WTC11 (cell line): ENCODE measurements around the gene SHANK3. TPM values are rescaled to one million over a fixed set of nuclear protein-coding genes. Genes with fewer than 3 reads are reported as not detected.

ENCODE experiments used
- ATAC-seq: fragments of 200-7000 bp; cut with Tn5 transposase; 2 replicates; pipeline ENCODE4 v1.10.0; 2021; ENCODE audit warnings: mild to moderate bottlenecking, moderate library complexity
- CTCF ChIA-PET: fragments of 300-600 bp; sonication (Branson Sonifier 250); formaldehyde crosslinking; loops from one replicate; lab custom pipeline; 2021; ENCODE audit warnings: antibody characterized with exemption; lab: Charles Lee
- POLR2A ChIA-PET: fragments of 350-600 bp; sonication (Branson Sonifier 250); formaldehyde crosslinking; loops from one replicate; lab custom pipeline; 2021; ENCODE audit warnings: antibody characterized with exemption; lab: Charles Lee
- DNase-seq: peaks from one replicate; pipeline ENCODE4 v3.0.0; 2021; ENCODE audit warnings: low spot score
- H3K27ac Mint-ChIP-seq: 2 replicates; pipeline ENCODE4 v1.8.0; 2021; ENCODE audit warnings: mixed read lengths
- H3K27me3 Mint-ChIP-seq: 2 replicates; pipeline ENCODE4 v1.8.0; 2021; ENCODE audit warnings: low read depth, mild to moderate bottlenecking, moderate library complexity, mixed read lengths
- H3K36me3 Mint-ChIP-seq: 2 replicates; pipeline ENCODE4 v1.8.0; 2021; ENCODE audit warnings: mixed read lengths
- H3K4me1 Mint-ChIP-seq: 2 replicates; pipeline ENCODE4 v1.8.0; 2022; ENCODE audit warnings: mixed read lengths
- H3K4me3 Mint-ChIP-seq: 2 replicates; pipeline ENCODE4 v1.8.0; 2021; ENCODE audit warnings: mild to moderate bottlenecking, moderate library complexity, mixed read lengths
- H3K9me3 Mint-ChIP-seq: 2 replicates; pipeline ENCODE4 v1.8.0; 2021; ENCODE audit warnings: mixed read lengths
- EMX1 ChIP-seq: fragments of 250-450 bp; sonication (Bioruptor Pico); IDR thresholded peaks from 2 replicates; pipeline ENCODE4 v1.8.0; 2021; ENCODE audit warnings: mild to moderate bottlenecking
- MXD4 ChIP-seq: fragments of 250-450 bp; sonication (Bioruptor Pico); IDR thresholded peaks from 2 replicates; pipeline ENCODE4 v1.8.0; 2021; ENCODE audit warnings: mild to moderate bottlenecking, moderate library complexity, borderline replicate concordance
- NR2C2 ChIP-seq: sonication (generic); formaldehyde crosslinking; IDR thresholded peaks from 2 replicates; pipeline ENCODE4 v1.8.0; 2022; ENCODE audit warnings: mild to moderate bottlenecking, missing genetic modification reagents
- OVOL2 ChIP-seq: fragments of 250-450 bp; sonication (Bioruptor Pico); IDR thresholded peaks from 2 replicates; pipeline ENCODE4 v1.9.0; 2021; ENCODE audit warnings: mild to moderate bottlenecking, borderline replicate concordance
- RELA ChIP-seq: sonication (generic); formaldehyde crosslinking; IDR thresholded peaks from 2 replicates; pipeline ENCODE4 v1.8.1; 2022; ENCODE audit warnings: missing genetic modification reagents, mild to moderate bottlenecking, borderline replicate concordance
- RORB ChIP-seq: fragments of 250-450 bp; sonication (Bioruptor Pico); IDR thresholded peaks from 2 replicates; pipeline ENCODE4 v1.9.0; 2021; ENCODE audit warnings: mild to moderate bottlenecking
- SMAD3 ChIP-seq: sonication (generic); formaldehyde crosslinking; IDR thresholded peaks from 2 replicates; pipeline ENCODE4 v1.8.0; 2022; ENCODE audit warnings: missing genetic modification reagents, mild to moderate bottlenecking, borderline replicate concordance
- TEAD1 ChIP-seq: sonication (generic); formaldehyde crosslinking; IDR thresholded peaks from 2 replicates; pipeline ENCODE4 v1.8.0; 2022; ENCODE audit warnings: mild to moderate bottlenecking, missing genetic modification reagents
- ZBTB21 ChIP-seq: sonication (generic); formaldehyde crosslinking; IDR thresholded peaks from 2 replicates; pipeline ENCODE4 v1.8.1; 2023; ENCODE audit warnings: mild to moderate bottlenecking, missing genetic modification reagents, borderline replicate concordance
- ZNF121 ChIP-seq: sonication (generic); formaldehyde crosslinking; IDR thresholded peaks from 2 replicates; pipeline ENCODE4 v1.8.0; 2023; ENCODE audit warnings: missing genetic modification reagents
- ZNF232 ChIP-seq: sonication (generic); formaldehyde crosslinking; IDR thresholded peaks from 2 replicates; pipeline ENCODE4 v1.8.0; 2022; ENCODE audit warnings: mild to moderate bottlenecking, missing genetic modification reagents
- ZNF263 ChIP-seq: sonication (generic); formaldehyde crosslinking; IDR thresholded peaks from 2 replicates; pipeline ENCODE4 v1.8.1; 2022; ENCODE audit warnings: low read depth, mild to moderate bottlenecking, moderate library complexity, missing genetic modification reagents
- ZNF317 ChIP-seq: sonication (generic); formaldehyde crosslinking; IDR thresholded peaks from 2 replicates; pipeline ENCODE4 v1.8.1; 2023; ENCODE audit warnings: low read depth, mild to moderate bottlenecking, moderate library complexity, missing genetic modification reagents, borderline replicate concordance
- ZNF416 ChIP-seq: fragments of 250-450 bp; sonication (Bioruptor Pico); IDR thresholded peaks from 2 replicates; pipeline ENCODE4 v1.9.0; 2021; ENCODE audit warnings: mild to moderate bottlenecking, inconsistent platforms
- total RNA-seq: library from RNA; stranded (reverse); gene quantifications from 3 replicates; pipeline ENCODE4 v1.2.3, GENCODE V29; 2021
- TF ChIP-seq, protein P1 (sequence below): sonication (generic); formaldehyde crosslinking; IDR thresholded peaks from 2 replicates; pipeline ENCODE4 v1.8.0; 2022; ENCODE audit warnings: mild to moderate bottlenecking, missing genetic modification reagents
- TF ChIP-seq, protein P2 (sequence below): sonication (generic); formaldehyde crosslinking; IDR thresholded peaks from 2 replicates; pipeline ENCODE4 v1.8.0; 2023; ENCODE audit warnings: mild to moderate bottlenecking, missing genetic modification reagents
- TF ChIP-seq, protein P3 (sequence below): sonication (generic); formaldehyde crosslinking; IDR thresholded peaks from 2 replicates; pipeline ENCODE4 v1.8.0; 2023; ENCODE audit warnings: missing genetic modification reagents
- TF ChIP-seq, protein P4 (sequence below): sonication (generic); formaldehyde crosslinking; IDR thresholded peaks from 2 replicates; pipeline ENCODE4 v1.8.1; 2023; ENCODE audit warnings: mild to moderate bottlenecking, missing genetic modification reagents, moderate library complexity
- TF ChIP-seq, protein P5 (sequence below): fragments of 250-450 bp; sonication (Bioruptor Pico); conservative IDR thresholded peaks from 2 replicates; pipeline ENCODE4 v1.9.0; 2021; ENCODE audit warnings: mild to moderate bottlenecking
- TF ChIP-seq, protein P6 (sequence below): fragments of 250-450 bp; sonication (Bioruptor Pico); IDR thresholded peaks from 2 replicates; pipeline ENCODE4 v1.9.0; 2021; ENCODE audit warnings: mild to moderate bottlenecking, borderline replicate concordance
- TF ChIP-seq, protein P7 (sequence below): sonication (generic); formaldehyde crosslinking; IDR thresholded peaks from 2 replicates; pipeline ENCODE4 v1.8.1; 2022; ENCODE audit warnings: mild to moderate bottlenecking, moderate library complexity, missing genetic modification reagents
- TF ChIP-seq, protein P8 (sequence below): fragments of 250-450 bp; sonication (Bioruptor Pico); IDR thresholded peaks from 2 replicates; pipeline ENCODE4 v1.8.0; 2021; ENCODE audit warnings: mild to moderate bottlenecking

The SHANK3 gene
- total RNA-seq, 1 experiment from 2014 or later = 9.6 TPM

DNA sequence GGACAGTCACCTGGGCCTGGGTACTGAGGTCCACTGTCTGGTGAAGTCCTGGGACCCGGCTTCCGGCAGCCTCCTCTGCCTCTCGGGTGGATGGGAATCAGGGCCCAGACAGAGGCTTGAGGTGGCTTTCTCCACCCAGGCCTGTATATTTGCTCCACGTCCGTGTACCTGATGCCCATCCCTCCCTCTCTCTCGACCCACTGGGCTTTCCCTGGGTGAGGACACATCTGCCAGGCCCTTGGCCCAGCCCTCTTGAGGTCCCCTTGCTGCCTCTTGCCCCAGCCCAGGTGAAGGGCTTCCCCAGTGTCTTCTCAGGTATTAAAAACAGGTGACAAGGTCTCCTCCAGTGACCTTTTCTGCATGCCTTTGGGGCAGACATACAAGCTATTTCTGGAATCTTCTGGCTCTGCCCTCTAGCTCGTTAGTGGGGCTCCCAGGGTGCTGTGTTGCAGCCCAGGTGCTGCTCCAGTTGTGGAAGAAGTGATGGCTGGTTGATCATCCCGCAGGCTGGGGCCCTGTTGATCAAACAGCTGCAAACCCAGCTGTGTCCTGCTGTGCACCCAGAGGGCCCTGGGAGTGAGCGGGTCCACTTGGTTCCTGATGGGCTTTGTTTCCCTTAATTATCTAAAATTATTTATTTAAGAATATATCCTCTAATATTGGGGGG is 39.9 kb downstream of the SHANK3 start:
- H3K4me1 Mint-ChIP-seq = no peaks in the 10 kb centered on the region
- no peaks in the 10 kb centered on the region for H3K36me3 Mint-ChIP-seq
- H3K4me3 Mint-ChIP-seq = no peak overlapping the region
- ChIA-PET CTCF (interaction anchor here (0.5 kb wide), 1 partner anchor 43 kb away, joined by 4 read pairs; no protein-coding TSS in a partner anchor), POLR2A (no interaction called here)
- no peaks in the 10 kb centered on the region for H3K9me3 Mint-ChIP-seq
- DNase-seq = no peak
- TF ChIP-seq OVOL2 (CRISPR knock-in tag) = no peak
- no peak for TF ChIP-seq ZNF232
- TF ChIP-seq NR2C2 (CRISPR knock-in tag) = no peak
- TF ChIP-seq, protein P1, sequence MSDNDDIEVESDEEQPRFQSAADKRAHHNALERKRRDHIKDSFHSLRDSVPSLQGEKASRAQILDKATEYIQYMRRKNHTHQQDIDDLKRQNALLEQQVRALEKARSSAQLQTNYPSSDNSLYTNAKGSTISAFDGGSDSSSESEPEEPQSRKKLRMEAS (CRISPR knock-in tag) = no peak
- TF ChIP-seq SMAD3 = no peak
- no peak for TF ChIP-seq RORB (CRISPR knock-in tag)
- TF ChIP-seq MXD4 (CRISPR knock-in tag) = no peak
- TF ChIP-seq TEAD1 (CRISPR knock-in tag) = no peak
- TF ChIP-seq, protein P2, sequence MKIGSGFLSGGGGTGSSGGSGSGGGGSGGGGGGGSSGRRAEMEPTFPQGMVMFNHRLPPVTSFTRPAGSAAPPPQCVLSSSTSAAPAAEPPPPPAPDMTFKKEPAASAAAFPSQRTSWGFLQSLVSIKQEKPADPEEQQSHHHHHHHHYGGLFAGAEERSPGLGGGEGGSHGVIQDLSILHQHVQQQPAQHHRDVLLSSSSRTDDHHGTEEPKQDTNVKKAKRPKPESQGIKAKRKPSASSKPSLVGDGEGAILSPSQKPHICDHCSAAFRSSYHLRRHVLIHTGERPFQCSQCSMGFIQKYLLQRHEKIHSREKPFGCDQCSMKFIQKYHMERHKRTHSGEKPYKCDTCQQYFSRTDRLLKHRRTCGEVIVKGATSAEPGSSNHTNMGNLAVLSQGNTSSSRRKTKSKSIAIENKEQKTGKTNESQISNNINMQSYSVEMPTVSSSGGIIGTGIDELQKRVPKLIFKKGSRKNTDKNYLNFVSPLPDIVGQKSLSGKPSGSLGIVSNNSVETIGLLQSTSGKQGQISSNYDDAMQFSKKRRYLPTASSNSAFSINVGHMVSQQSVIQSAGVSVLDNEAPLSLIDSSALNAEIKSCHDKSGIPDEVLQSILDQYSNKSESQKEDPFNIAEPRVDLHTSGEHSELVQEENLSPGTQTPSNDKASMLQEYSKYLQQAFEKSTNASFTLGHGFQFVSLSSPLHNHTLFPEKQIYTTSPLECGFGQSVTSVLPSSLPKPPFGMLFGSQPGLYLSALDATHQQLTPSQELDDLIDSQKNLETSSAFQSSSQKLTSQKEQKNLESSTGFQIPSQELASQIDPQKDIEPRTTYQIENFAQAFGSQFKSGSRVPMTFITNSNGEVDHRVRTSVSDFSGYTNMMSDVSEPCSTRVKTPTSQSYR (CRISPR knock-in tag) = no peak
- TF ChIP-seq RELA = no peak
- TF ChIP-seq, protein P3, sequence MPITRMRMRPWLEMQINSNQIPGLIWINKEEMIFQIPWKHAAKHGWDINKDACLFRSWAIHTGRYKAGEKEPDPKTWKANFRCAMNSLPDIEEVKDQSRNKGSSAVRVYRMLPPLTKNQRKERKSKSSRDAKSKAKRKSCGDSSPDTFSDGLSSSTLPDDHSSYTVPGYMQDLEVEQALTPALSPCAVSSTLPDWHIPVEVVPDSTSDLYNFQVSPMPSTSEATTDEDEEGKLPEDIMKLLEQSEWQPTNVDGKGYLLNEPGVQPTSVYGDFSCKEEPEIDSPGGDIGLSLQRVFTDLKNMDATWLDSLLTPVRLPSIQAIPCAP = no peak
- no peak for TF ChIP-seq ZNF416
- TF ChIP-seq, protein P4, sequence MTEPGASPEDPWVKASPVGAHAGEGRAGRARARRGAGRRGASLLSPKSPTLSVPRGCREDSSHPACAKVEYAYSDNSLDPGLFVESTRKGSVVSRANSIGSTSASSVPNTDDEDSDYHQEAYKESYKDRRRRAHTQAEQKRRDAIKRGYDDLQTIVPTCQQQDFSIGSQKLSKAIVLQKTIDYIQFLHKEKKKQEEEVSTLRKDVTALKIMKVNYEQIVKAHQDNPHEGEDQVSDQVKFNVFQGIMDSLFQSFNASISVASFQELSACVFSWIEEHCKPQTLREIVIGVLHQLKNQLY (CRISPR knock-in tag) = no peak
- TF ChIP-seq ZNF263 (CRISPR knock-in tag) = no peak
- TF ChIP-seq, protein P5, sequence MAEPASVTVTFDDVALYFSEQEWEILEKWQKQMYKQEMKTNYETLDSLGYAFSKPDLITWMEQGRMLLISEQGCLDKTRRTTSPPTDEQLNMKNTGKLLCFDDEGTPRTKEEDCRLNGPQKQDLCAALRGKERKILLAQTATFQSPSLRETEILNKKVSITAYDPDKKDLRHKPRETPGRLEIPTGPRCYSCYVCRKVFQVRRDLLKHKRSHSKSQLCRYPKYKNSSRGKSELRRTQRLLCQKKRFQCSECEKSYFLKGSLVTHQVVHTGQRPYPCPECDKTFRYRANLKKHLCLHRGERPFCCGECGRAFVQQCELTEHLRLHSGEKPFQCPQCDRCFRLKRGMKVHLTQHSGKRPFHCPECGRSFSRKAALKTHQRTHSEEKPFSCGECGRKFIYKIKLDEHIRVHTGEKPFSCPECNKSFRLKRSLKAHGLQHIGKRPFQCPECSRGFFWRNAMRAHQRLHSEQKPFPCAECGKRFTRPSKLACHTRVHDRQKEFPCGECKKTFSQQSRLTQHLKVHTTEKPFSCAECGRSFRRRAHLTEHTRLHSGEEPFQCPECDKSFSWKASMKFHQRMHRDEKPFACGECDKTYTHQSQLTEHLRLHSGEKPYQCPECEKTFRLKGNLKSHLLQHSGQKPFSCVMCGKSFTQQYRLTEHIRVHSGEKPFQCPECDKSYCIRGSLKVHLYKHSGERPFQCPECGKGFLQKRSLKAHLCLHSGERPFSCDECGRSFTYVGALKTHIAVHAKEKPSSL (CRISPR knock-in tag) = no peak
- no peak for TF ChIP-seq ZBTB21 (CRISPR knock-in tag)
- TF ChIP-seq, all 79 proteins: peak for 0
- Mint-ChIP-seq H3K27me3 (peaks cover 10% of the 10 kb centered on the region), H3K27ac (no peak overlapping the region)
- ATAC-seq = no peak

DNA sequence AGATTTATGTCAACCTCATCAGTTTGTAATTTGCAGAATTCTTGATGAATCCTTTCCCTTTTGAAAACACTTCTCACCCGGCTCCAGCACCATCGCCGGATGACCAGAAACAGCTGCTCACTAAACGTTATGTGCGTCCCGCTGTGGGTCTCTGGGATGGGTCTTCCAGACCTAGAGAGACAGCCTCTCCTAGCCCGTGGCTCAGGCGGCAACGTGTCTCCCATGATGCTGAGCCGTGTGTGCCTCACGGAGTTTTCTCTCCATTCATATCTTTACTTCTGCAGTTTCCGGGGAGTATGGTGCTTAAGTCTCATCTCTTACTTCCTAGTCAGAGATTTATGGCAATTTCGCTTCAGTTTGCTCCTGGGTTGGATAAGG is 40.4 kb downstream of the SHANK3 start:
- no peak for DNase-seq
- Mint-ChIP-seq H3K27ac (no peak overlapping the region), H3K4me1 (no peaks in the 10 kb centered on the region), H3K4me3 (no peak overlapping the region), H3K27me3 (peaks cover 15% of the 10 kb centered on the region), H3K36me3 (no peaks in the 10 kb centered on the region), H3K9me3 (no peaks in the 10 kb centered on the region)
- POLR2A ChIA-PET = no interaction called here
- no peak for ATAC-seq
- CTCF ChIA-PET = no interaction called here
- TF ChIP-seq ZNF317 (CRISPR knock-in tag) (no peak), EMX1 (CRISPR knock-in tag) (no peak), ZNF121 (CRISPR knock-in tag) (no peak)
- TF ChIP-seq, protein P6, sequence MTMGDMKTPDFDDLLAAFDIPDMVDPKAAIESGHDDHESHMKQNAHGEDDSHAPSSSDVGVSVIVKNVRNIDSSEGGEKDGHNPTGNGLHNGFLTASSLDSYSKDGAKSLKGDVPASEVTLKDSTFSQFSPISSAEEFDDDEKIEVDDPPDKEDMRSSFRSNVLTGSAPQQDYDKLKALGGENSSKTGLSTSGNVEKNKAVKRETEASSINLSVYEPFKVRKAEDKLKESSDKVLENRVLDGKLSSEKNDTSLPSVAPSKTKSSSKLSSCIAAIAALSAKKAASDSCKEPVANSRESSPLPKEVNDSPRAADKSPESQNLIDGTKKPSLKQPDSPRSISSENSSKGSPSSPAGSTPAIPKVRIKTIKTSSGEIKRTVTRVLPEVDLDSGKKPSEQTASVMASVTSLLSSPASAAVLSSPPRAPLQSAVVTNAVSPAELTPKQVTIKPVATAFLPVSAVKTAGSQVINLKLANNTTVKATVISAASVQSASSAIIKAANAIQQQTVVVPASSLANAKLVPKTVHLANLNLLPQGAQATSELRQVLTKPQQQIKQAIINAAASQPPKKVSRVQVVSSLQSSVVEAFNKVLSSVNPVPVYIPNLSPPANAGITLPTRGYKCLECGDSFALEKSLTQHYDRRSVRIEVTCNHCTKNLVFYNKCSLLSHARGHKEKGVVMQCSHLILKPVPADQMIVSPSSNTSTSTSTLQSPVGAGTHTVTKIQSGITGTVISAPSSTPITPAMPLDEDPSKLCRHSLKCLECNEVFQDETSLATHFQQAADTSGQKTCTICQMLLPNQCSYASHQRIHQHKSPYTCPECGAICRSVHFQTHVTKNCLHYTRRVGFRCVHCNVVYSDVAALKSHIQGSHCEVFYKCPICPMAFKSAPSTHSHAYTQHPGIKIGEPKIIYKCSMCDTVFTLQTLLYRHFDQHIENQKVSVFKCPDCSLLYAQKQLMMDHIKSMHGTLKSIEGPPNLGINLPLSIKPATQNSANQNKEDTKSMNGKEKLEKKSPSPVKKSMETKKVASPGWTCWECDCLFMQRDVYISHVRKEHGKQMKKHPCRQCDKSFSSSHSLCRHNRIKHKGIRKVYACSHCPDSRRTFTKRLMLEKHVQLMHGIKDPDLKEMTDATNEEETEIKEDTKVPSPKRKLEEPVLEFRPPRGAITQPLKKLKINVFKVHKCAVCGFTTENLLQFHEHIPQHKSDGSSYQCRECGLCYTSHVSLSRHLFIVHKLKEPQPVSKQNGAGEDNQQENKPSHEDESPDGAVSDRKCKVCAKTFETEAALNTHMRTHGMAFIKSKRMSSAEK = no peak
- TF ChIP-seq, protein P7, sequence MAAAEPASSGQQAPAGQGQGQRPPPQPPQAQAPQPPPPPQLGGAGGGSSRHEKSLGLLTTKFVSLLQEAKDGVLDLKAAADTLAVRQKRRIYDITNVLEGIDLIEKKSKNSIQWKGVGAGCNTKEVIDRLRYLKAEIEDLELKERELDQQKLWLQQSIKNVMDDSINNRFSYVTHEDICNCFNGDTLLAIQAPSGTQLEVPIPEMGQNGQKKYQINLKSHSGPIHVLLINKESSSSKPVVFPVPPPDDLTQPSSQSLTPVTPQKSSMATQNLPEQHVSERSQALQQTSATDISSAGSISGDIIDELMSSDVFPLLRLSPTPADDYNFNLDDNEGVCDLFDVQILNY = no peak
- TF ChIP-seq, protein P8, sequence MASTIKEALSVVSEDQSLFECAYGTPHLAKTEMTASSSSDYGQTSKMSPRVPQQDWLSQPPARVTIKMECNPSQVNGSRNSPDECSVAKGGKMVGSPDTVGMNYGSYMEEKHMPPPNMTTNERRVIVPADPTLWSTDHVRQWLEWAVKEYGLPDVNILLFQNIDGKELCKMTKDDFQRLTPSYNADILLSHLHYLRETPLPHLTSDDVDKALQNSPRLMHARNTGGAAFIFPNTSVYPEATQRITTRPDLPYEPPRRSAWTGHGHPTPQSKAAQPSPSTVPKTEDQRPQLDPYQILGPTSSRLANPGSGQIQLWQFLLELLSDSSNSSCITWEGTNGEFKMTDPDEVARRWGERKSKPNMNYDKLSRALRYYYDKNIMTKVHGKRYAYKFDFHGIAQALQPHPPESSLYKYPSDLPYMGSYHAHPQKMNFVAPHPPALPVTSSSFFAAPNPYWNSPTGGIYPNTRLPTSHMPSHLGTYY (CRISPR knock-in tag) = no peak
